Measurements from ENCODE around the gene DNM3. TPM values are rescaled to one million over a fixed set of nuclear protein-coding genes. Genes with fewer than 3 reads are reported as not detected.

The DNM3 gene
- polyA plus RNA-seq, 3 donors: 0.15 TPM; not detected in 2

- no peaks in the 10 kb centered on the region for H3K79me2 ChIP-seq (ENCODE audit: insufficient read depth, low read length)
- H3K4me1 Mint-ChIP-seq: no peaks in the 10 kb centered on the region
- no peaks in the 10 kb centered on the region for H3K4me1 ChIP-seq (ENCODE audit: control insufficient read depth in 1 of 2, insufficient read depth in 2 of 2, low read length in 2 of 2)
- TF ChIP-seq CTCF (IDR thresholded peaks at IDR 0.05): no peak
- no peak overlapping the region for H3K4me3 Mint-ChIP-seq
- no peaks in the 10 kb centered on the region for H3K36me3 ChIP-seq (replicated peaks in 1 of 2; ENCODE audit: control insufficient read depth in 1 of 2, insufficient read depth in 2 of 2, low read length in 2 of 2)
- H3K27me3 ChIP-seq (ENCODE audit: control insufficient read depth in 2 of 2, insufficient read depth in 2 of 2, low read length in 2 of 2): no peaks in the 10 kb centered on the region
- intact Hi-C loops (cut with micrococcal nuclease): no loop called here
- no peak overlapping the region for H3K27ac ChIP-seq (ENCODE audit: low read depth in 1 of 2, low read length in 2 of 2)
- no peaks in the 10 kb centered on the region for H3K27me3 Mint-ChIP-seq (ENCODE audit: low read depth in 3 of 3)
- no peak overlapping the region for H3K4me2 ChIP-seq (replicated peaks; ENCODE audit: extremely low read depth, low read length, poor library complexity, severe bottlenecking)
- H3K36me3 Mint-ChIP-seq: no peaks in the 10 kb centered on the region
- H3K9ac ChIP-seq (ENCODE audit: insufficient read depth, low read length, poor library complexity, severe bottlenecking): no peak overlapping the region
- H2AFZ ChIP-seq (ENCODE audit: insufficient read depth, low read depth, low read length, poor library complexity, severe bottlenecking): no peak overlapping the region
- no peak overlapping the region for H3K27ac Mint-ChIP-seq
- DNase-seq: no peak
- H4K20me1 ChIP-seq (ENCODE audit: insufficient read depth, low read length): no peaks in the 10 kb centered on the region
- H3K9me3 Mint-ChIP-seq: no peaks in the 10 kb centered on the region
- no peak overlapping the region for H3K4me3 ChIP-seq (replicated peaks in 1 of 3; ENCODE audit: low read depth in 2 of 3, low read length in 3 of 3)
- H3K9me3 ChIP-seq (replicated peaks in 1 of 2; ENCODE audit: control insufficient read depth in 1 of 2, insufficient read depth in 1 of 2, low read length in 2 of 2): no peaks in the 10 kb centered on the region
Measured at GRCh38 chr1:172148707-172149106, 307.4 kb downstream of the DNM3 start.

GRCh38 chr1:172149346-172149745, 308.0 kb downstream of the DNM3 start:
- H3K4me1 Mint-ChIP-seq: no peaks in the 10 kb centered on the region
- no peak for TF ChIP-seq CTCF (IDR thresholded peaks at IDR 0.05)
- H3K4me1 ChIP-seq (ENCODE audit: control insufficient read depth in 1 of 2, insufficient read depth in 2 of 2, low read length in 2 of 2): no peaks in the 10 kb centered on the region
- no peaks in the 10 kb centered on the region for H3K27me3 Mint-ChIP-seq (ENCODE audit: low read depth in 3 of 3)
- no peak overlapping the region for H3K4me3 Mint-ChIP-seq
- H3K4me3 ChIP-seq (replicated peaks in 1 of 3; ENCODE audit: low read depth in 2 of 3, low read length in 3 of 3): no peak overlapping the region
- no peaks in the 10 kb centered on the region for H3K27me3 ChIP-seq (ENCODE audit: control insufficient read depth in 2 of 2, insufficient read depth in 2 of 2, low read length in 2 of 2)
- DNase-seq: no peak
- no peak overlapping the region for H3K27ac ChIP-seq (ENCODE audit: low read depth in 1 of 2, low read length in 2 of 2)
- H3K27ac Mint-ChIP-seq: no peak overlapping the region
- H4K20me1 ChIP-seq (ENCODE audit: insufficient read depth, low read length): no peaks in the 10 kb centered on the region
- H3K36me3 ChIP-seq (replicated peaks in 1 of 2; ENCODE audit: control insufficient read depth in 1 of 2, insufficient read depth in 2 of 2, low read length in 2 of 2): no peaks in the 10 kb centered on the region
- H2AFZ ChIP-seq (ENCODE audit: insufficient read depth, low read depth, low read length, poor library complexity, severe bottlenecking): no peak overlapping the region
- H3K9me3 ChIP-seq (replicated peaks in 1 of 2; ENCODE audit: control insufficient read depth in 1 of 2, insufficient read depth in 1 of 2, low read length in 2 of 2): no peaks in the 10 kb centered on the region
- no peaks in the 10 kb centered on the region for H3K9me3 Mint-ChIP-seq
- no peaks in the 10 kb centered on the region for H3K36me3 Mint-ChIP-seq
- H3K79me2 ChIP-seq (ENCODE audit: insufficient read depth, low read length): no peaks in the 10 kb centered on the region
- no peak overlapping the region for H3K9ac ChIP-seq (ENCODE audit: insufficient read depth, low read length, poor library complexity, severe bottlenecking)
- no peak overlapping the region for H3K4me2 ChIP-seq (replicated peaks; ENCODE audit: extremely low read depth, low read length, poor library complexity, severe bottlenecking)
- intact Hi-C loops (cut with micrococcal nuclease): no loop called here
- 86% methylated on average over 1 of the region's 2 CpGs for WGBS (ENCODE audit: insufficient coverage)
